A549 treated with CpdA at 1 μM for 4 hours (cell line): ENCODE results near the gene OTOS. TPM values are rescaled to one million over a fixed set of nuclear protein-coding genes. Genes with fewer than 3 reads are reported as not detected.

ENCODE experiments used
- total RNA-seq: library from RNA; stranded (reverse); fragments of 200-300 nt; extraction: Qiagen RNA extraction; gene quantifications from 5 replicates; pipeline ENCODE4 v1.2.3, GENCODE V29; 2022; ENCODE audit warnings: low read depth

The OTOS gene
- total RNA-seq = not detected in 5 replicates

GRCh38 chr2:240140511-240140910 lies at the start of gene OTOS:
TSS of gene OTOS (minus strand) at chr2:240140658. CDS start at chr2:240140326, 332 bp downstream.

GRCh38 chr2:240136013-240136670 lies 4.3 kb downstream of the OTOS start, which contains the start of gene COPS9:
TSS of gene COPS9 (minus strand) at chr2:240136305. CDS start at chr2:240136284, 21 bp downstream.

Other genes starting within 250 kb of the OTOS start
- 121 to 151 TPM (median 132 TPM) in 5 replicates for gene NDUFA10, start 115.3 kb downstream of the OTOS start, total RNA-seq
- not detected in 5 replicates for gene OR6B2, start 110.2 kb downstream of the OTOS start, total RNA-seq
- gene OR6B3, start 87.1 kb downstream of the OTOS start, total RNA-seq = not detected in 5 replicates
- 239 to 305 TPM (median 293 TPM) in 5 replicates for gene COPS9, start 4.4 kb downstream of the OTOS start, total RNA-seq